ENCODE measurements around the gene CRLF3.
A peak's percentile ranks its signal among the peaks of the same experiment; 100 is the strongest.

Gene CRLF3

DNA sequence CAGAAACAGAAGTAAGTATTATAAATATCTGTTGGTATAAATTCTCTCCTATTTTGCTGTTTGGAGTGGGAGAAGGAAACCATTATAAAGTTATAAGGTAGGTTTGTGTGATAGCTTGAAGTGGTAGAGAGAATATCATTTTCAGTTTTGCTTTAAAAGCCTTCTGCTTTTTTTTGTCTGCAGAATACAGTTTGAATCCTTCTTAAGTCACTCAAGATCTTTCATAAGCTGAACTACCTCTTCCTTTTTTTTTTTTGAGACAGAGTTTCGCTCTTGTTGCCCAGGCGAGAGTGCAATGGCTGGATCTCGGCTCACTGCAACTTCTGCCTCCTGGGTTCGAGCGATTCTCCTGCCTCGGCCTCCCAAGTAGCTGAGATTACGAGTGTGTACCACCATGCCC lies 16.3 kb upstream of the CRLF3 start:
- ATAC-seq (ENCODE audit: insufficient read depth, low read depth): no peak
- Histone ChIP-seq H3K27ac (ENCODE audit: low read length) (no peak overlapping the region), H3K9ac (ENCODE audit: low read depth, low read length) (no peak overlapping the region), H4K20me1 (ENCODE audit: insufficient read depth, low read length) (peaks cover 3% of the 10 kb centered on the region; the same call in 1 of the 2 replicates), H2AFZ (ENCODE audit: low read depth, low read length) (no peak overlapping the region), H3K9me3 (ENCODE audit: insufficient read depth, low read length, severe bottlenecking) (no peaks in the 10 kb centered on the region), H3K4me2 (ENCODE audit: insufficient read depth, low read length) (no peak overlapping the region), H3K27me3 (ENCODE audit: insufficient read depth, low read length, poor library complexity) (no peaks in the 10 kb centered on the region), H3K79me2 (ENCODE audit: insufficient read depth, low read length) (peaks cover 37% of the 10 kb centered on the region), H3K4me1 (ENCODE audit: insufficient read depth, low read length) (peaks cover 2% of the 10 kb centered on the region; the same call in 1 of the 2 replicates), H3K4me3 (ENCODE audit: low read depth in 1 of 2, low read length in 2 of 2) (no peak overlapping the region), H3K36me3 (ENCODE audit: insufficient read depth, low read length) (peaks cover 86% of the 10 kb centered on the region)
- TF ChIP-seq, protein P1, sequence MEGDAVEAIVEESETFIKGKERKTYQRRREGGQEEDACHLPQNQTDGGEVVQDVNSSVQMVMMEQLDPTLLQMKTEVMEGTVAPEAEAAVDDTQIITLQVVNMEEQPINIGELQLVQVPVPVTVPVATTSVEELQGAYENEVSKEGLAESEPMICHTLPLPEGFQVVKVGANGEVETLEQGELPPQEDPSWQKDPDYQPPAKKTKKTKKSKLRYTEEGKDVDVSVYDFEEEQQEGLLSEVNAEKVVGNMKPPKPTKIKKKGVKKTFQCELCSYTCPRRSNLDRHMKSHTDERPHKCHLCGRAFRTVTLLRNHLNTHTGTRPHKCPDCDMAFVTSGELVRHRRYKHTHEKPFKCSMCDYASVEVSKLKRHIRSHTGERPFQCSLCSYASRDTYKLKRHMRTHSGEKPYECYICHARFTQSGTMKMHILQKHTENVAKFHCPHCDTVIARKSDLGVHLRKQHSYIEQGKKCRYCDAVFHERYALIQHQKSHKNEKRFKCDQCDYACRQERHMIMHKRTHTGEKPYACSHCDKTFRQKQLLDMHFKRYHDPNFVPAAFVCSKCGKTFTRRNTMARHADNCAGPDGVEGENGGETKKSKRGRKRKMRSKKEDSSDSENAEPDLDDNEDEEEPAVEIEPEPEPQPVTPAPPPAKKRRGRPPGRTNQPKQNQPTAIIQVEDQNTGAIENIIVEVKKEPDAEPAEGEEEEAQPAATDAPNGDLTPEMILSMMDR (IDR thresholded peaks at IDR 0.05; ENCODE audit: borderline replicate concordance, extremely low read depth, low read length, poor library complexity, severe bottlenecking): no peak
- TF ChIP-seq EZH2 (IDR thresholded peaks at IDR 0.05; ENCODE audit: borderline replicate concordance, low read depth, low read length, severe bottlenecking): no peak
- no peak for DNase-seq

DNA sequence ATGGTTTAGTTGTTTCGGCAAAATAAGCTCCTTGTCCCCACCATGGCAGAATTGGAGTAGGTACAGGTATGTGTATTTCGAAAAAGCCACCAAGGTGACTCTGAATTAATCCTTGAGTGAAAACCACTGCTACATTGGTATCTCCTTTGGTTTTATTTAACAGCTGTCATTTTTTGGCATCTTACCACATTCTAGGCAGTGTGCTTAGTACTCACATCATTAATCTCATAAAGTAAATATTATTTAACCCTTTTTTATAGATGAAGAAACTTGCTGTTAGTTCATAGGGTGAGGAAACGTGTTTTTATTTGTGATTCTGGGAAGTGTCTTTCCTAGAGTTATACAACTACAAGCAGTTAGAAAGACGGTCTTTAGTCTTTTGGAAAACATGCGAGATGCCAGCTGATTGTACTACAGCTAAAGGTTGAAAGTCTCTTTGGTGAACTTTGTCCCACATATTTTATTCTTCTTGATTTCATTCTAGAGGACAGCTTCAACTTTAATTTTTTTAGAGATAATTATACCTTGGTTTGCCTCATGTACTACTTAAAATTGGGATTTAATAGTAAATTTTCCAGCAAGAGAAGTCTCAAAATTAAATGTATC lies 13.8 kb upstream of the CRLF3 start:
- Histone ChIP-seq H2AFZ (ENCODE audit: low read depth, low read length) (no peak overlapping the region), H3K27me3 (ENCODE audit: insufficient read depth, low read length, poor library complexity) (no peaks in the 10 kb centered on the region), H3K9ac (ENCODE audit: low read depth, low read length) (no peak overlapping the region), H3K9me3 (ENCODE audit: insufficient read depth, low read length, severe bottlenecking) (no peaks in the 10 kb centered on the region), H3K79me2 (ENCODE audit: insufficient read depth, low read length) (peaks cover 58% of the 10 kb centered on the region), H3K4me1 (ENCODE audit: insufficient read depth, low read length) (peaks cover 24% of the 10 kb centered on the region), H3K36me3 (ENCODE audit: insufficient read depth, low read length) (peaks cover 79% of the 10 kb centered on the region), H3K4me2 (ENCODE audit: insufficient read depth, low read length) (no peak overlapping the region; the same call in 1 of the 2 replicates), H4K20me1 (ENCODE audit: insufficient read depth, low read length) (peaks cover 5% of the 10 kb centered on the region; the same call in 1 of the 2 replicates), H3K27ac (ENCODE audit: low read length) (no peak overlapping the region), H3K4me3 (ENCODE audit: low read depth in 1 of 2, low read length in 2 of 2) (no peak overlapping the region)
- ATAC-seq (ENCODE audit: insufficient read depth, low read depth) (no peak), DNase-seq (no peak)
- TF ChIP-seq, protein P1 (IDR thresholded peaks at IDR 0.05; ENCODE audit: borderline replicate concordance, extremely low read depth, low read length, poor library complexity, severe bottlenecking): no peak
- no peak for TF ChIP-seq EZH2 (IDR thresholded peaks at IDR 0.05; ENCODE audit: borderline replicate concordance, low read depth, low read length, severe bottlenecking)

DNA sequence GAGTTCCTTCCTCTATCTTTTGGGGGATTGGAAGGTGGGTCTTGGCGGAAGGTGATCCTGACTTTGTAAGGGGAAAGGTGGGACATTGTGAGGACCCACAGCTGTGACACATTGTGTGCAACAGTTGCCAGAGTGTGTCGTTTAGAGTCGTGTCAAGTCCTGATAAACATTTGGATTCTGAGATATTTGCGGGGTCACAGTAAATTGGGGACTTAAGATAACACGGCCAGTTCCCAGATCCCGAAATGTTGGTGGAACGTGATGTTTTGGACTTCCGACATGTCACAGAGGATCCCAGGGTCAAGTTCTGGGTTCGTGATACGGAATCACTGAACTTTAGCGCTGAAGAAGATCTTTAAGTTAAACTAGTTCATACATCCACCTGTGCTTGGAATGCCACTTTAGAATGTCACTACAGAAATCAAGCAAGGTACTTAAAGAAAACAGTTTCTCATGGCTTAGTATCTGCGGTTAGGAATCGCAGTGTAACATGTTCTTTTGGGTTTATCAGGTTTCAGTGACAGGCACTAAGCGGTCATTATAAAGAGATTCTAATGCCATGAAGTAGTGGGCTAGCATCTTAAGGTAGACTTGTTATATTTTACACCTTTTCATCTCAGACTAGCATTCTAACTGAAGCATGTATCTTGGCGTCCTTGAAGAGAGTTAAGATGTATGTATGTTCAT lies 8.1 kb upstream of the CRLF3 start:
- no peak; the same call in 1 of the 3 replicates for ATAC-seq (ENCODE audit: insufficient read depth, low read depth)
- peak overlapping the region; percentile 85 for H3K27ac ChIP-seq (ENCODE audit: low read length)

More for the DNA sequence above, 8.1 kb upstream of the CRLF3 start:
- Histone ChIP-seq H3K9me3 (ENCODE audit: insufficient read depth, low read length, severe bottlenecking) (no peaks in the 10 kb centered on the region), H3K4me2 (ENCODE audit: insufficient read depth, low read length) (peak overlapping the region; percentile 78), H3K4me1 (ENCODE audit: insufficient read depth, low read length) (peaks cover 42% of the 10 kb centered on the region), H3K27me3 (ENCODE audit: insufficient read depth, low read length, poor library complexity) (no peaks in the 10 kb centered on the region), H3K36me3 (ENCODE audit: insufficient read depth, low read length) (peaks cover 33% of the 10 kb centered on the region), H2AFZ (ENCODE audit: low read depth, low read length) (peak overlapping the region; percentile 81), H3K9ac (ENCODE audit: low read depth, low read length) (peak overlapping the region; percentile 87), H3K79me2 (ENCODE audit: insufficient read depth, low read length) (peaks cover 51% of the 10 kb centered on the region), H3K4me3 (ENCODE audit: low read depth in 1 of 2, low read length in 2 of 2) (peak overlapping the region; percentile 79 to 89), H4K20me1 (ENCODE audit: insufficient read depth, low read length) (peaks cover 13% of the 10 kb centered on the region; the same call in 1 of the 2 replicates)
- no peak for DNase-seq
- TF ChIP-seq, protein P1 (IDR thresholded peaks at IDR 0.05; ENCODE audit: borderline replicate concordance, extremely low read depth, low read length, poor library complexity, severe bottlenecking): no peak
- no peak for TF ChIP-seq EZH2 (IDR thresholded peaks at IDR 0.05; ENCODE audit: borderline replicate concordance, low read depth, low read length, severe bottlenecking)

Data from DND-41 (cell line).